Measurements from ENCODE around the gene FHL5.
"Not testable (repeated sequence)": the region's sequence is repeated elsewhere in the genome, so short reads cannot be mapped to it uniquely, and the experiment has no call there.

The FHL5 gene

GRCh38 chr6:96621983-96622382, 59.1 kb downstream of the FHL5 start:
- DNase-seq (ENCODE audit: low read depth) = no peak
- in situ Hi-C loops (cut with HindIII; ENCODE audit: low sequenced_read_pairs) = no loop called here

GRCh38 chr6:96624957-96625356, 62.0 kb downstream of the FHL5 start:
- TF ChIP-seq CTCF (IDR thresholded peaks at IDR 0.05; ENCODE audit: low read depth, low read length, missing control alignments) = no peak
- DNase-seq (ENCODE audit: low read depth) = no peak
- in situ Hi-C loops (cut with HindIII; ENCODE audit: low sequenced_read_pairs) = no loop called here
- H3K4me3 ChIP-seq (ENCODE audit: low read depth, low read length) = no peak overlapping the region

More at GRCh38 chr6:96621983-96622382, 59.1 kb downstream of the FHL5 start:
- no peak overlapping the region for H3K4me3 ChIP-seq (ENCODE audit: low read depth, low read length)
- no peak for TF ChIP-seq CTCF (IDR thresholded peaks at IDR 0.05; ENCODE audit: low read depth, low read length, missing control alignments)

- in situ Hi-C loops (cut with HindIII; ENCODE audit: low sequenced_read_pairs) = no loop called here
- TF ChIP-seq CTCF (IDR thresholded peaks at IDR 0.05; ENCODE audit: low read depth, low read length, missing control alignments) = peak; percentile 9
- peak; percentile 23 for DNase-seq (ENCODE audit: low read depth)
- H3K4me3 ChIP-seq (ENCODE audit: low read depth, low read length) = no peak overlapping the region
These were observed 63.9 kb downstream of the FHL5 start for GRCh38 chr6:96626759-96627364.

GRCh38 chr6:96631248-96631647, 68.3 kb downstream of the FHL5 start:
- no peak overlapping the region for H3K4me3 ChIP-seq (ENCODE audit: low read depth, low read length)
- in situ Hi-C loops (cut with HindIII; ENCODE audit: low sequenced_read_pairs) = no loop called here
- no peak for DNase-seq (ENCODE audit: low read depth)
- TF ChIP-seq CTCF (IDR thresholded peaks at IDR 0.05; ENCODE audit: low read depth, low read length, missing control alignments) = no peak

GRCh38 chr6:96637979-96638378, 75.1 kb downstream of the FHL5 start:
- in situ Hi-C loops (cut with HindIII; ENCODE audit: low sequenced_read_pairs); DNase-seq (ENCODE audit: low read depth); H3K4me3 ChIP-seq (ENCODE audit: low read depth, low read length): not testable (repeated sequence)

- in situ Hi-C loops (cut with HindIII; ENCODE audit: low sequenced_read_pairs) = no loop called here
- DNase-seq (ENCODE audit: low read depth) = no peak
- no peak overlapping the region for H3K4me3 ChIP-seq (ENCODE audit: low read depth, low read length)
- TF ChIP-seq CTCF (IDR thresholded peaks at IDR 0.05; ENCODE audit: low read depth, low read length, missing control alignments) = no peak
These were observed 82.2 kb downstream of the FHL5 start for GRCh38 chr6:96645106-96645505.

GRCh38 chr6:96649926-96650325, 87.0 kb downstream of the FHL5 start:
- H3K4me3 ChIP-seq (ENCODE audit: low read depth, low read length) = no peak overlapping the region

More at GRCh38 chr6:96649926-96650325, 87.0 kb downstream of the FHL5 start:
- TF ChIP-seq CTCF (IDR thresholded peaks at IDR 0.05; ENCODE audit: low read depth, low read length, missing control alignments) = no peak
- in situ Hi-C loops (cut with HindIII; ENCODE audit: low sequenced_read_pairs) = loop anchor here (25.0 kb wide), 1 partner anchor 212 kb away; no protein-coding TSS in a partner anchor
- DNase-seq (ENCODE audit: low read depth) = no peak
